ENCODE results near the gene INTU.

Gene INTU

GRCh38 chr4:127606823-127607222, 25.9 kb upstream of the INTU start:
- no peaks in the 10 kb centered on the region for H3K4me1 ChIP-seq (ENCODE audit: insufficient read depth, low read length, severe bottlenecking)
- H3K79me2 ChIP-seq (ENCODE audit: insufficient read depth, low read length): no peaks in the 10 kb centered on the region
- no peak overlapping the region for H2AFZ ChIP-seq (ENCODE audit: low read length)
- H4K20me1 ChIP-seq (ENCODE audit: insufficient read depth, low read length): no peaks in the 10 kb centered on the region
- H3K4me2 ChIP-seq (ENCODE audit: low read length): no peak overlapping the region
- H3K9me3 ChIP-seq (ENCODE audit: low read length): no peaks in the 10 kb centered on the region
- H3K9me2 ChIP-seq (ENCODE audit: low read depth, low read length): no peaks in the 10 kb centered on the region
- H3K27ac ChIP-seq (ENCODE audit: low read depth, low read length, poor library complexity, severe bottlenecking): no peak overlapping the region
- H3K4me3 ChIP-seq (ENCODE audit: low read depth, low read length, poor library complexity, severe bottlenecking): no peak overlapping the region
- H3K9ac ChIP-seq (ENCODE audit: low read length): no peak overlapping the region
- TF ChIP-seq EZH2 (IDR thresholded peaks at IDR 0.05; ENCODE audit: borderline replicate concordance, low read length) (no peak), CTCF (IDR thresholded peaks at IDR 0.05; ENCODE audit: low read length) (no peak)
- no peaks in the 10 kb centered on the region for H3K27me3 ChIP-seq (ENCODE audit: insufficient read depth, low read length)
- H3K36me3 ChIP-seq (ENCODE audit: insufficient read depth, low read length): no peaks in the 10 kb centered on the region
- H3F3A ChIP-seq (ENCODE audit: insufficient read depth, low read length): 0 out of 2 replicates have a peak, but pooled peaks cover 3% of the 10 kb centered on the region

DNA sequence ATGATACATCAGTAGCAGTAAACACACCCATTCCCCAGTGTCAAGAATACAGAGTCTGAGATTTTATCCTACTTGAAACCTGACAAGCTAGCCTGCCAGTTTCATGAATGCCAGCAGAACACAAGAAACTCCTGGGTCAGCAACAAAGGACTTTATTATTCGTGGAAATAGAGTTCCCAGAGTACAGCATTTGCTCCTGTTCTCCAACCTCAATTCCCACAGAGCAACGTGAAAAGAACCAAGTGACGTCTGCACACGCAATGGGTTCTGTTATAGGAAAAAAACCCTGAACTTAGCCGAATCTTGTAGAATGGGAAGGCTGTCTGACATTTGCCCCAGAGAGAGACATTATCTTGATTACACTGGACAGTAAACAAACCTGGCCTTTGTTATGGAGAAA, 23.3 kb upstream of the INTU start:
- TF ChIP-seq CTCF (IDR thresholded peaks at IDR 0.05; ENCODE audit: low read length) (no peak), EZH2 (IDR thresholded peaks at IDR 0.05; ENCODE audit: borderline replicate concordance, low read length) (no peak)
- H3K27me3 ChIP-seq (ENCODE audit: insufficient read depth, low read length): no peaks in the 10 kb centered on the region
- H2AFZ ChIP-seq (ENCODE audit: low read length): no peak overlapping the region
- no peak overlapping the region for H3K27ac ChIP-seq (ENCODE audit: low read depth, low read length, poor library complexity, severe bottlenecking)
- no peak overlapping the region for H3K4me2 ChIP-seq (ENCODE audit: low read length)
- no peaks in the 10 kb centered on the region for H3K9me2 ChIP-seq (ENCODE audit: low read depth, low read length)
- H3K36me3 ChIP-seq (ENCODE audit: insufficient read depth, low read length): no peaks in the 10 kb centered on the region
- no peaks in the 10 kb centered on the region for H3F3A ChIP-seq (ENCODE audit: insufficient read depth, low read length)
- no peaks in the 10 kb centered on the region for H3K79me2 ChIP-seq (ENCODE audit: insufficient read depth, low read length)
- H3K9me3 ChIP-seq (ENCODE audit: low read length): no peaks in the 10 kb centered on the region
- no peak overlapping the region for H3K9ac ChIP-seq (ENCODE audit: low read length)
- H3K4me1 ChIP-seq (ENCODE audit: insufficient read depth, low read length, severe bottlenecking): no peaks in the 10 kb centered on the region
- no peak overlapping the region for H3K4me3 ChIP-seq (ENCODE audit: low read depth, low read length, poor library complexity, severe bottlenecking)
- H4K20me1 ChIP-seq (ENCODE audit: insufficient read depth, low read length): no peaks in the 10 kb centered on the region

DNA sequence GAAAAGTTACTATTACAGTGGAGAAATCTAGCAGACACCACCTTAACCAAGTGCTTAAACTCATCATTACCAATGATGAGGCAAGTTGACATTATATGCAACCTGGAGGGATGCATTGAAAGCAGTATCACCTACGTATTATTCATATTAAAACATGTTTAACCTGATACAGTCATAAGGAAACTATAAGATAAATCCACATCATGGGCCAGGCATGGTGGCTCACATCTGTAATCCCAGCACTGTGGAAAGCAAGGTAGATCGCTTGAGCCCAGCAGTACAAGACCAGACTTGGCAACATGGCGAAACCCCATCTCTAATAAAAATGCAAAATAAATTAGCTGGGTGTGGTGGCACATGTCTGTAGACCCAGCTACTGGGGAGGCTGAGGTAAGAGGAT, 22.3 kb upstream of the INTU start:
- no peak overlapping the region for H3K27ac ChIP-seq (ENCODE audit: low read depth, low read length, poor library complexity, severe bottlenecking)
- no peaks in the 10 kb centered on the region for H3K4me1 ChIP-seq (ENCODE audit: insufficient read depth, low read length, severe bottlenecking)
- H3K79me2 ChIP-seq (ENCODE audit: insufficient read depth, low read length): no peaks in the 10 kb centered on the region
- no peak overlapping the region for H2AFZ ChIP-seq (ENCODE audit: low read length)
- no peaks in the 10 kb centered on the region for H3K27me3 ChIP-seq (ENCODE audit: insufficient read depth, low read length)
- TF ChIP-seq EZH2 (IDR thresholded peaks at IDR 0.05; ENCODE audit: borderline replicate concordance, low read length) (no peak), CTCF (IDR thresholded peaks at IDR 0.05; ENCODE audit: low read length) (no peak)
- H3K4me2 ChIP-seq (ENCODE audit: low read length): no peak overlapping the region
- no peak overlapping the region for H3K4me3 ChIP-seq (ENCODE audit: low read depth, low read length, poor library complexity, severe bottlenecking)
- no peaks in the 10 kb centered on the region for H3K9me2 ChIP-seq (ENCODE audit: low read depth, low read length)
- no peaks in the 10 kb centered on the region for H3K9me3 ChIP-seq (ENCODE audit: low read length)
- no peaks in the 10 kb centered on the region for H4K20me1 ChIP-seq (ENCODE audit: insufficient read depth, low read length)
- no peak overlapping the region for H3K9ac ChIP-seq (ENCODE audit: low read length)
- H3K36me3 ChIP-seq (ENCODE audit: insufficient read depth, low read length): no peaks in the 10 kb centered on the region
- no peaks in the 10 kb centered on the region for H3F3A ChIP-seq (ENCODE audit: insufficient read depth, low read length)

All from OCI-LY1 (cell line).